GM21526 (cell line): ENCODE measurements around the gene PLEKHA6.
A peak's percentile ranks its signal among the peaks of the same experiment; 100 is the strongest.

Experiments used
- ATAC-seq: cut with Tn5 transposase; IDR thresholded peaks from one replicate; pipeline ENCODE4 v1.9.1; 2021; ENCODE audit warnings: moderate library complexity; ENCODE audit not compliant: unreplicated experiment, low FRiP score

The PLEKHA6 gene

GRCh38 chr1:204359474-204360255 lies at the start of gene PLEKHA6:
Gene PLEKHA6, minus strand, starts transcription at chr1:204359929. Its CDS starts 86,202 bp downstream, at chr1:204273727.
- ATAC-seq = no peak

DNA sequence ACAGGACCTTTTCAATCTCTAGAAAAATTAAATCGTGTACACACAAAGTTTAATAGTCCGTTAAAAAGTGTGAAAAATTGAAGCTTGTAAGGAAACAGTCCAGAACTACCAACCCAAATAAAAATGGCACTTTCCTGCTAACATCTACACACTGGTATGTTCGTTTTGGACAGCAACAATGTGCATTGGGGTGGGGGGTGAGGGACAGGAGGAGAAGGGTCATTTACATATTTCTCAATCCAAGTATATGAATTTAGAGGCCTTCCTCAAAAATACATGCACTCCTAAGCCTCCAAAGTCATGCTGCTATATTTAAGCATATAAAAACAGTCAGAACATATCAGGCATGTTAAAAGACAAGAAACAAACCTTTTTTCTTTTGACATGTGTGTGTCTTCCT lies 49.4 kb upstream of the PLEKHA6 start:
- ATAC-seq = no peak

GRCh38 chr1:204408602-204409001 lies 48.9 kb upstream of the PLEKHA6 start:
- ATAC-seq = no peak

- ATAC-seq = no peak
These were observed 48.4 kb upstream of the PLEKHA6 start for GRCh38 chr1:204408074-204408507.

DNA sequence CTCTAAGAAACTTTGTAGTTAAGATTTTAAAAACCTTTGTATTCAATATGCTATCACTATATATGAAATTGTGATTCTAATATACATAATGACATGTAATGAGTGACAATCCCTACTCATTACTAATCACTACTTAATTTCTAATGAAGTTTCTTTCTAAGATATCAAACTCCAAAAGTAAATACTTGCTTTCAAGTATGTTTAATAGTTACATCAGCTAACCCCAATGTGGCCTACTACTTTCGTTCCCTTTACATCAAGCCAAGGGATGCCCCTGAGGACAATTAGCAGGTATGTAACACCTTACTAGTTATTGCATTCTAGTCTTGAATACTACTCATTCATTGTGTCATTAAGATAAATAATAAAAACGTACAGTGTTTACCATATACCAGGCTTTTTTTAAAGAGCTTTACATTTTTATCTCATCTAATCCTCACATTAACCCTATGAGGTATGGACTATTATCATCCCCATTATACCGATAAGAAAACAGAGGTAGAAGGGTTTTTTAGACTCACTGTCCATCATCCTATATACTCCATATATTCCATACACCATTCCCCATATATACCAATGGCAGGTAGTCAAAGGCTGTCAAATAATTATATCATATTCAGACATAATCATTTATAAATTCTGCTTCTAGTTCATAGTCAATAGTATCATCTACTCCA lies 47.7 kb upstream of the PLEKHA6 start:
- ATAC-seq = no peak

DNA sequence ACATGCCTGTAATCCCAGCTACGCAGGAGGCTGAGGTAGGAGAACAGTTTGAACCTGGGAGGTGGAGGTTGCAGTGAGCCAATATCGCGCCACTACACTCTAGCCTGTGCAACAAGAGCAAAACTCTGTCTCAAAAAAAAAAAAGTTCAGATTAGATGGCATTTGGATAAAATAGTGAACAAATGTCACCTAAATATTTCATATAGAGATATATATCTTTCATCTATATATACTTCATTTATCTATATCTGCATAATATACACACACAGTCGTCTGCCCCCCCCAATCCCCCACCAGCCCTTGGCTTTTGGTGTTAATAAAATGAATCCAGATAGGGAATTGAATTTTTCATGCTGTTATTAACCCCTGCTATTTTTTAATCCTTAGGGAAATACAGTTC lies 46.9 kb upstream of the PLEKHA6 start:
- ATAC-seq = no peak

DNA sequence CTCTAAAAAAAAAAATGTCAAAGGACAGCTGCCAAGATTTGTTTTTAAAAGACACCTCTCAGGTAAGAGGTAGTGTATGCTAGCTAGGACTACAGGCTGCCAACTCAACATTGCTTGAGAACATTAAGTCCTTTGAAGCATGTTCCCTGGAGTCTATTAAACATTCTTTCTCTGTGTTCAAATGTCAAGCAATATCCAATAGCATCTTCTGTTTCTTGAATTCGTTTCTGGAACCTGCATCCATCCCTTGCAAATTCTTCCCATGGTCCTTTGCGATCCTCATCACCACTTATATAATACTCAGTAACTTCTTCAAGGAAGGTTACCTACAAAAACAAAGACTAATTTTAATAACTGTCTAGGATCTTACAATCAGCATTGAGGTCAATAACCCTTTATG lies 46.3 kb upstream of the PLEKHA6 start:
- ATAC-seq = no peak

GRCh38 chr1:204404629-204405028 lies 44.9 kb upstream of the PLEKHA6 start:
- no peak for ATAC-seq

DNA sequence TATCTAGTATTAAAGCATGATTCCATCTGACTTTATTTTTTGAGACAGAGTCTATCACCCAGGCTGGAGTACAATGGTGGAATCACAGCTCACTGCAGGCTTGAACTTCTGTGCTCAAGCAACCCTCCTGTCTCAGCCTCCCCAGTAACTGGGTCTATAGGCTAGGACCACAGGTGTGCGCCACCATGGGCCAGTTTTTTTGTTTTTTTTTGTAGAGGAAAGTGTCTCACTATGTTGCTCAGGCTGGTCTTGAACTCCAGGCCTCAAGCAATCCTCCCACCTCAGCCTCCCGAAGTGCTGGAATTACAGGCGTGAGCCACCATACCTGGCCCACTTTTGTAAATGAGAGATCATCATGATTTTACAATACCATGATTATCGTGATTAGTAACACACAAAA lies 42.7 kb upstream of the PLEKHA6 start:
- no peak for ATAC-seq

GRCh38 chr1:204401730-204402129 lies 42.0 kb upstream of the PLEKHA6 start:
- no peak for ATAC-seq

- ATAC-seq = no peak
These were observed 41.3 kb upstream of the PLEKHA6 start for GRCh38 chr1:204400882-204401510.

GRCh38 chr1:204398197-204399125 lies 38.7 kb upstream of the PLEKHA6 start:
- ATAC-seq = peak; percentile 56

- ATAC-seq = no peak
These were observed 36.4 kb upstream of the PLEKHA6 start for GRCh38 chr1:204396015-204396583.

- ATAC-seq = no peak
These were observed 31.9 kb upstream of the PLEKHA6 start for GRCh38 chr1:204391629-204392028.

- ATAC-seq = no peak
These were observed 31.2 kb upstream of the PLEKHA6 start for GRCh38 chr1:204390751-204391466.

DNA sequence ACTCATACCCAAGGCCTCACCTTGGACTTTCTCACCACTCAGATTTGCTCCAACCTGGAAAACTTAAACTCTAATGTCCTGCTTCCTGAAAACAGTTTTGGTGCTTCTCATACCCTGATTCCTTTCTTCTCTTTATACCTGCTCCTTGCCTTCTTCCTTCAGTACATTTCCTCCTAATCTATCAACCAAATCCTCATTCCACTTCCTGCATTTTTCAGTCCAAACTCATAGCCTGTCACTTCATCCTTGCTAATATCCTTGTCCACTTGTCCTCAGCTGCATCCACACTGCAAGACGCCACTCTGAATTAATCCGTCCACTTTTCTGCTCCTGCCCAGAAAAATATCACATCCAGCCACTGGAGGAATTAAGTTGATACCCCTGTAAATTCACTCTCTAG lies 26.0 kb upstream of the PLEKHA6 start:
- ATAC-seq = no peak

GRCh38 chr1:204384636-204385352 lies 25.1 kb upstream of the PLEKHA6 start:
- no peak for ATAC-seq

DNA sequence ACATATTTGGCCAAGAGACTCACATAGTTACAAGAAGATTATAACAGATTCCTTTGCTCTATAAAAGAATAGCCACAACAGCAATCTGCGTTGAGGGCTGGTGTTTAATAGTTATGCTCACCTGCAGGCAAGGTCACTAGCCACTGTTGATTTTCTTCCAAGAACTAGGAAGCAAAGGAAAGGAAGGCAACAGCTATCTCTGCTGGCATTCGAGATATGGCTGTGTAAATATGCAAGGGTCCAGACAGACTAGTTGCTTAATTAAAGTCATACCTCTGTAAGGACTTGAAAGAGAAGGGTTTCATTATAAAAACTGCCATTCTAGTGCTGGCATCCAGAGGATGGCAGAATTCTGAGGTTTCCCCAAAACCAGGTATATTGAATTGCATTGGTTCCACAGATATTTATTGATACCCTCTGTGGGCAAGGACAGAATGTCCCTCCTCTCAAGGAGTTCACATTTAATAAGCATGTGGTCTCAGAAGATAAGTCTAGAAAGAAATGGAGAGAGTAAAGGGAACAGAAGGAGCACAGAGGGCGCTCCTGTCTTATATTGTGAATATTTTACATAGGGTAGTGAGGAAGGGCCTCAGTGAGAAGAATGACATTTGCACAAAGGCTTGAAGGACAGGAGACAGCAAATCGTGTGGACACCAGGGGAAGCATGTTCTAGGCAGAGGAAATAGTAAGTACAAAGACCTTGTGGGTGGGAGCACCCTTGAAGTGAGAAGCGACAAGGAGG lies 23.6 kb upstream of the PLEKHA6 start:
- no peak for ATAC-seq
